GM23248 (cell line): Measurements from ENCODE around the gene MYBPH. TPM values are rescaled to one million over a fixed set of nuclear protein-coding genes. Genes with fewer than 3 reads are reported as not detected.

ENCODE experiments used
- DNase-seq: peaks from one replicate; pipeline ENCODE4 v3.0.0-alpha.2; 2015
- H2AFZ ChIP-seq: fragments of 200-600 bp; sonication (generic); 2 replicates; pipeline ENCODE4 v1.6.1; 2016; ENCODE audit warnings: antibody characterized with exemption
- H3F3A ChIP-seq: fragments of 200-600 bp; sonication (generic); 2 replicates; pipeline ENCODE4 v1.6.1; 2016; ENCODE audit warnings: mild to moderate bottlenecking, antibody characterized with exemption, mixed run types; ENCODE audit not compliant: insufficient read depth
- H3K27ac ChIP-seq: fragments of 200-600 bp; sonication (generic); 2 replicates; pipeline ENCODE4 v1.5.1; 2016; ENCODE audit warnings: mild to moderate bottlenecking
- H3K27me3 ChIP-seq: fragments of 200-600 bp; sonication (generic); replicated peaks from 2 replicates; pipeline ENCODE4 v1.6.1; 2016; ENCODE audit warnings: mild to moderate bottlenecking; ENCODE audit not compliant: insufficient read depth
- H3K36me3 ChIP-seq: fragments of 200-600 bp; sonication (generic); 2 replicates; pipeline ENCODE4 v1.6.1; 2016; ENCODE audit warnings: low read depth, mild to moderate bottlenecking
- H3K4me1 ChIP-seq: fragments of 200-600 bp; sonication (generic); 2 replicates; pipeline ENCODE4 v1.6.1; 2016; ENCODE audit warnings: mild to moderate bottlenecking; ENCODE audit not compliant: insufficient read depth
- H3K4me2 ChIP-seq: fragments of 200-600 bp; sonication (generic); one replicate; pipeline ENCODE4 v1.6.1; 2016; ENCODE audit warnings: mild to moderate bottlenecking; ENCODE audit not compliant: unreplicated experiment
- H3K4me3 ChIP-seq: fragments of 200-600 bp; sonication (generic); 2 replicates; pipeline ENCODE4 v1.5.1; 2016; ENCODE audit warnings: mild to moderate bottlenecking
- H3K79me2 ChIP-seq: fragments of 200-600 bp; sonication (generic); 2 replicates; pipeline ENCODE4 v1.6.1; 2016; ENCODE audit warnings: mild to moderate bottlenecking; ENCODE audit not compliant: insufficient read depth
- H3K9ac ChIP-seq: fragments of 200-600 bp; sonication (generic); 2 replicates; pipeline ENCODE4 v1.6.1; 2016; ENCODE audit warnings: mild to moderate bottlenecking
- H3K9me2 ChIP-seq: fragments of 200-600 bp; sonication (generic); 2 replicates; pipeline ENCODE4 v1.6.1; 2016; ENCODE audit warnings: mixed run types, mild to moderate bottlenecking, moderate library complexity; ENCODE audit not compliant: insufficient read depth
- H3K9me3 ChIP-seq: fragments of 200-600 bp; sonication (generic); one replicate; pipeline ENCODE4 v1.6.1; 2017; ENCODE audit warnings: low read depth
- H4K20me1 ChIP-seq: fragments of 200-600 bp; sonication (generic); 2 replicates; pipeline ENCODE4 v1.6.0; 2016; ENCODE audit not compliant: insufficient read depth
- EZH2 ChIP-seq: fragments of 200-600 bp; sonication (generic); IDR thresholded peaks from 2 replicates; pipeline ENCODE4 v1.6.1; 2018; ENCODE audit warnings: antibody characterized with exemption, mild to moderate bottlenecking; ENCODE audit not compliant: insufficient read depth, poor library complexity, severe bottlenecking
- EZH2phosphoT487 ChIP-seq: fragments of 200-600 bp; sonication (generic); IDR thresholded peaks from 2 replicates; pipeline ENCODE4 v1.6.1; 2018; ENCODE audit warnings: antibody characterized with exemption, moderate library complexity, mild to moderate bottlenecking, low read depth; ENCODE audit not compliant: insufficient read depth
- WGBS, 2 experiments: methylation state at CpG; one replicate each; pipeline ENCODE4 v1.1.6; 2015 to 2017; ENCODE audit warnings: low lambda C conversion rate in 2 of 2, low coverage in 1 of 2; ENCODE audit errors: missing lambda C conversion rate in 2 of 2; 5-methylcytosine and 5-hydroxymethylcytosine counted together
- in situ Hi-C: fragments of 300-500 bp; cut with MboI; formaldehyde crosslinking; loops from 2 replicates; pipeline ENCODE4 v1.15.0; 2020
- polyA plus RNA-seq: library from polyadenylated mRNA; unstranded; fragments of >200 nt; fragmentation: Nextera tagmentation; extraction: Ambion mirVana; gene quantifications from 2 replicates; pipeline ENCODE4 v1.2.1, GENCODE V29; 2016
- total RNA-seq: library from RNA; depleted of rRNA; stranded (reverse); fragments of >200 nt; shearing (Covaris generic); gene quantifications from 2 replicates; pipeline ENCODE4 v1.2.3, GENCODE V29; 2014

Gene MYBPH
- total and polyA plus RNA-seq, 2 experiments from 2014 or later: 0.11 to 0.34 TPM

- TF ChIP-seq EZH2phosphoT487 (no peak), EZH2 (no peak)
- Histone ChIP-seq H3K79me2 (no peaks in the 10 kb centered on the region), H2AFZ (no peak overlapping the region), H3F3A (no peaks in the 10 kb centered on the region), H3K4me3 (no peak overlapping the region), H3K27me3 (no peaks in the 10 kb centered on the region), H3K27ac (no peak overlapping the region), H3K9me2 (no peaks in the 10 kb centered on the region), H3K4me2 (no peak overlapping the region), H4K20me1 (no peaks in the 10 kb centered on the region), H3K4me1 (no peaks in the 10 kb centered on the region), H3K9me3 (no peaks in the 10 kb centered on the region), H3K9ac (no peak overlapping the region), H3K36me3 (no peaks in the 10 kb centered on the region)
- in situ Hi-C loops: no loop called here
- WGBS, 2 experiments: 69 to 74% methylated on average over 7 of the region's 7 CpGs
- no peak for DNase-seq
Measured at GRCh38 chr1:203189951-203190352, 14.3 kb upstream of the MYBPH start.

DNA sequence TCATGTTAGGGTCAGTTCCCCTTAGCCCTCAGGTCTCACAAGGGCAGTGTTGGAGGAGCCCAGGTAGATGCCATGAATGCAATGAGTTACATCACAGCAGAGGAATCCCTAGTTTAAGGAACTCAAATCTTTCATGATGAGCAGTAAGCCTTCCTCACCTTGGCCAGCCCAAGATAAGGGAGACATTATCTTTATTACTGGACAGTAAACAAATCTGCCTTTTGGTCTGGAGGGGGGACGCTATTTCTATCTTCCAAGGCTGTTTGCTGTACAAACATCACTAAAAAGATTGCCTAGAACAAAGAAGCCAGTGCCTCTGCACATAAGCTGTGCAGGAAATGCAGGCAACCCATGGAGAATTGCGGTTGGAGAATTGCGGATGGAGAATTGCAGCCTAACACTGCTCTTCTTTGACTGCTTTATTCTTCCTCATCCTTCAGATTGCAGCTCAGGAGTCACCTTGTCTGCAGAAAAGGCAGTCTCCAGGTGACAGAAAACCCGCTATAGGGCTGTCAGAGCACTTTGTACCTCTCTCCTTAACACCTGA lies 13.1 kb upstream of the MYBPH start:
- in situ Hi-C loops: no loop called here
- Histone ChIP-seq H4K20me1 (no peaks in the 10 kb centered on the region), H2AFZ (no peak overlapping the region), H3K9ac (no peak overlapping the region), H3K27me3 (no peaks in the 10 kb centered on the region), H3K36me3 (no peaks in the 10 kb centered on the region), H3K9me2 (no peaks in the 10 kb centered on the region), H3K27ac (no peak overlapping the region), H3K4me3 (no peak overlapping the region), H3K4me2 (no peak overlapping the region), H3K4me1 (no peaks in the 10 kb centered on the region), H3F3A (no peaks in the 10 kb centered on the region), H3K79me2 (no peaks in the 10 kb centered on the region), H3K9me3 (no peaks in the 10 kb centered on the region)
- 81 to 86% methylated on average over 4 of the region's 4 CpGs for WGBS, 2 experiments
- no peak for TF ChIP-seq EZH2
- no peak for TF ChIP-seq EZH2phosphoT487
- DNase-seq: no peak

DNA sequence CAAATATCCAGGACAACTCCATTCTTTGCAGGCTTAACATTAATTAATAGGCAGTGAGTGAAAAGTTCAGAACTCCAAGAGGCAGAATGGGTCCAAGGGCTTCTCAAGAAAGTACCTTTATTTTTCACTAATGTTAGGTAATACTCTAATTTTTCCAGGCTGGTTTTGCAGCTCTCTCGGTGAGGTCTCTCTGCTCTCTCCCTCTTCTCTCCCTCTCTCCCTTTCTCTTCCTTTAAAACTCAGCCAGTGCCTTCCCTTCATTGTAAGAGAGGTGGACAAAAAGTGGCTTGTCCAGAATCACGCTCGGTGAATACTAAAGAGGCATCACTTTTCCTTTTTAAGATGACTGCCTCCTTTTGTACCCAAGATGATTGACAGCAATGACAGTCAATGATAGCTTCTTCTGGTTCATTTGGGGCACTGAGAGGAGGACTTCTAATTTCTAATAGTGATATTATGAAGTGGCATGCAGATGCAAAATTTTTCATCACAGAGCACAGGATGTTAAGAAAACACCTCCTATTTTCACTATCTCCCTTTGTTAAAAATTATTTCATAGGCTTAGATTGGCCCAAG lies 12.2 kb upstream of the MYBPH start:
- Histone ChIP-seq H3K9me2 (no peaks in the 10 kb centered on the region), H2AFZ (no peak overlapping the region), H3K36me3 (no peaks in the 10 kb centered on the region), H3K4me3 (no peak overlapping the region), H3K9ac (no peak overlapping the region), H3K9me3 (no peaks in the 10 kb centered on the region), H3K4me1 (no peaks in the 10 kb centered on the region), H3K27me3 (no peaks in the 10 kb centered on the region), H3K27ac (no peak overlapping the region), H3K4me2 (no peak overlapping the region), H3K79me2 (no peaks in the 10 kb centered on the region), H4K20me1 (no peaks in the 10 kb centered on the region), H3F3A (no peaks in the 10 kb centered on the region)
- no peak for TF ChIP-seq EZH2phosphoT487
- TF ChIP-seq EZH2: no peak
- in situ Hi-C loops: no loop called here
- 89 to 93% methylated on average over 3 of the region's 3 CpGs for WGBS, 2 experiments
- DNase-seq: no peak

DNA sequence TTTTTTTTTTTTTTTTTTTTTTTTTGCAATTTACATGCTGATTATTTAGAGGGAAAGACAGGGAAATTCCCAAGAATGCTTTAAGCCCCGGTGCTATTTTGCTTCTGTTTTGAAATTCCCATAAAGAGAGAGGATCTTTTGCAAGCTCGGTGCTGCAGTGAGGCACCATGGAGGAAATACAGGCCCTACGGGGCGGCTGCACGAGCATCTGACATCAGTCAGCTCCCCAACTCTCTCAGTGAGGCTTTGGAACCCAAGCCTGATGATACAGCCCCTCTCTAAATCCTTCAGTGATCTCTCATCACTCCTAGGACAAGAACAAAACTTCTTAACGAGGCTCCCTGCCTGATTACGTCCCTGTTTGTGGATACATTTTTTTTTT lies 11.7 kb upstream of the MYBPH start:
- Histone ChIP-seq H3K9ac (no peak overlapping the region), H2AFZ (no peak overlapping the region), H3K9me2 (no peaks in the 10 kb centered on the region), H4K20me1 (no peaks in the 10 kb centered on the region), H3K27ac (no peak overlapping the region), H3K27me3 (no peaks in the 10 kb centered on the region), H3K79me2 (no peaks in the 10 kb centered on the region), H3K4me1 (no peaks in the 10 kb centered on the region), H3K4me2 (no peak overlapping the region), H3K36me3 (no peaks in the 10 kb centered on the region), H3K4me3 (no peak overlapping the region), H3K9me3 (no peaks in the 10 kb centered on the region), H3F3A (no peaks in the 10 kb centered on the region)
- TF ChIP-seq EZH2 (no peak), EZH2phosphoT487 (no peak)
- in situ Hi-C loops: no loop called here
- 44 to 45% methylated on average over 7 of the region's 7 CpGs for WGBS, 2 experiments
- DNase-seq: no peak
